ENCODE data around the gene TMEM200B.

DNA sequence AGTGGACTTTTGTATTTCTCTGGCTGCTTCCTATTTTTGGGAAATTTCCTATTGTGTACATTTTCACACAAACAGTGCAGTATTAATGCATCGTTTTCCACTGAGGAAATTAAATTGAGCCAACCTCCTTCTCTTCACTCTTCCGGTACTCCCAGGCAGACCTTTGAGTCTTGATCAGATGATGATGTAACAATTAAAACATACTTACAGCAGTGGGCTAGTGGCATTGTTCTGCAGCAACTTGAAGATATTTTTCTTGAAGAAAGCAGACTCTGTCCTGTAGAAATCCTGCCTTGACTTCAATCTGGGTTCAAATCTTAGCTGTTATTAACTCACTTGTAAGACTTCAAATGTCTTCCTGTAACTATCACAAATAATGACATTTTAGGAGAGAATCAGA lies 19.0 kb upstream of the TMEM200B start:
- TF ChIP-seq POLR2A (IDR thresholded peaks at IDR 0.05) (no peak), CTCF (IDR thresholded peaks at IDR 0.05) (no peak)

All from testis (tissue), 2 donors.